Anterior cingulate cortex (tissue), 58 donors: ENCODE data around the gene CMKLR1.

Experiments
- DNase-seq, 58 donors: peaks; one replicate each; lab custom pipeline; 2025; lab: John Stamatoyannopoulos, UW

Gene CMKLR1

DNA sequence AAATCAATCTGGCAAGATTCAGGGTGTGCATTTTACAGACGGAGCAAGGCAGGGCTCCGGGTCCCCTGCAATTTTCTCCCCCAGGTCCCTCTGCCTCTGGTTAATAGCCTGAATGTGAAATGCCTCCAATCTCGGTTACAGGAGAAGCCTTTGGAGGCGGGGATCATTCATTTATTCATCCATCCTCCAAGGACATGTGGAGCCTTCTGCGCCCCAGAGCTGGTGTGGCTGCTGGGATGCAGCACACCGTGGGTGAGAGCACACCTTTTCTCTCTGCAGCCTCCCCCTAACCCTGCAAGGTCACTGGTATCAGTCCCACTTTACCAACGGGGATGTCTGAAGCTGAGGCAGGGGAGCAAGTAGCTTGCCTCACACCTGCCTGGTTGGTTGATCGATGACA is 35.4 kb downstream of the CMKLR1 start:
- no peak for DNase-seq

DNA sequence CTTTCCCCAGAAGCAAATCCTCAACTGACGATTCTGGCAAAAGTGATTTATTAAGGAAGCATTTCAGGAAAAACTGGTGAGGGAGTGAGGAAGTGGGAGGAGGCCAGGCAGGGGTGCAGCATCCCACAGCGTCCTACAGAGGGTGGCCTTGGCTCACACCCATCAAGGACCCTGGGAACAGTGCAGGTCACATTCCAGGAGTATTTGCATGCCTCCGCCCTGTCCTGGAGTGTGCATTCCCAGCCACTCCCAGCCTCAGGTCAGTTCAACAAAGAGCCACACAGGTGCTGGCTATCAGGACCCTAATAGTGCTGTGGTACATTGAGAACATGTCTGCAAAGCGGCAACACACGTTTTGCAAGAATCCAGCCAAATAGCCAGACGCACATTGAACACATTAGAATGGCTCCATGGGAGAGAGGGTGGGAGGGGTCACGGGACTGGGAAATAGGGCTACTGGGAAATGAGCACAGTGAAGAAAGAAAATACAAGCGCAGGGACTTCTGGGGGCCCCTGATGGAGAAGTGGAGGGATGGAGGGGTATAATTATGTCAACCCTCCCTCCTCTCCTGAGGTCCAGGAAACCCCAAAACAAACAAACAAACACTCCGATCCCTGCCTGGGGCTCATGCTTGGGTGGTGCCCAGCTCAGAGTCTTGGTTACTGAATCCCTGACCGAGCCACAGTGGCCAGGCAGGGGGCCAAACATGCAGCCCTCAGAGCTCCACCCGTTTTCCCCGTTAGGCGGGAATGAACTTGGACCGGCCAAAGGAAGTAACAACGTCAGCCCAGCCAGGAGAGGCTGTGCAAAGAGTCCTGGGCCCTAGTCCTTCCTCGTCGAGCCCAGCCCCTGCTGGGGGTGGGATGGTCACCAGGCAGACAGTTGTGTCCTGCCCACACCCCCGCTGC is 36.5 kb downstream of the CMKLR1 start:
- DNase-seq: peak in 9 of 58 donors; percentile 2 to 63 (median 36)

DNA sequence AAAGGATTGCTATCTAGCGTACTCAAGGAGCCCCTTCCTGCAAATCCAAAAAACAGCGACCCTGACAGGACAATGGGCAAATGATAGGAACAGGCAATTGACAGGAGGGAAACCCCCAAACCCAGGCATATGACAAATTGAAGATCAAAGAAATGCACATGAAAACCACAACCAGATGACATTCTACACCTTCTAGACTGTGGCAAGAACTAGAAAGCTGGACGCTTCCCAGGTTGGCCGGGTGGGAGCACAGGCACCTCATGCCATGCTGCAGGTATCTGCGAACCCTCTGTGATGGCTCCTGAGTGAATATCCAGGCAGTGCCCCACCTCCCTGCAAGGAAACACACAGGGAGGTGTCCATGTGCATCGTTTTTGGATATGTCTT is 37.1 kb downstream of the CMKLR1 start:
- DNase-seq: no peak

DNA sequence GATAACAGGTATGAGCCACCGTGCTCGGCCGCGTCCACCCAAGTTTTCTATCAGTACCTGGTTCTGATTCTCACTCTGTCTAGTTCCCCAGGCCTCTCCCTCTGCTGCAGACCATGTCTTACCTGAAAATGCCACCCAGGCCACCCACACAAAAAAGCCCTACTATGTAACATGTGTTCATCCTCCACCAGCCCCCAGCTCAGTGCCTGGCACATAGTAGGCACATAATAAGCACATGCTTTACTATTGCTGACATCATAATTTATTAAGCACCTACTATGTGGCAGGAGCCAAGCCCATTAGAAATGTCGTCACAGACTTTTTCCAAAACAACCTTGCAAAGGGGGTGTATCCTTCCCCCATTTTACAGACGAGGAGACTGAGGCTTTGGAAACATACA is 37.8 kb downstream of the CMKLR1 start:
- DNase-seq: no peak

GRCh38 chr12:108299980-108300696 is 39.0 kb downstream of the CMKLR1 start:
- no peak for DNase-seq

- no peak for DNase-seq
Measured at GRCh38 chr12:108299516-108299915, 39.6 kb downstream of the CMKLR1 start.

- DNase-seq: no peak
Measured at GRCh38 chr12:108298761-108299275, 40.3 kb downstream of the CMKLR1 start.

- DNase-seq: no peak
Measured at GRCh38 chr12:108297895-108298760, 41.0 kb downstream of the CMKLR1 start.

DNA sequence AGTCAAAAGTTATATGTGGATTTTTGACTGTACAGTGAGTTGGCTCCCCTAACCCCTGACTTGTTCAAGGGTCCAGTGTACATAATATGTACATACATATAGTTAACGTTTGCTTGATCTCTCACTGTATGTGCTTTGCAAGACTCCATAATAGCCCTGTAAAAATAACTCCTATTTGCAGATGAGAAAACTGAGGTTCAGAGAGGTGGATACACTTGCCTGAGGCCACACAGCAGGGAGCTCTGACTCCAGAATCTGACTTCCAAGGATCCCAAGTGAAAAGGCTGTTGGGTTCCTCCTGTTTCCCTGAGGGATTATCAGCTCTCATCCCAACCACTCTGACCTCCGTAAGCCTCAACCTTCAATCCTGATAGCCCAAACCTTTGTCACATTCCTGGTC is 41.7 kb downstream of the CMKLR1 start:
- DNase-seq: no peak

- DNase-seq: no peak
Measured at GRCh38 chr12:108296945-108297344, 42.2 kb downstream of the CMKLR1 start.

GRCh38 chr12:108295641-108296040 is 43.5 kb downstream of the CMKLR1 start:
- no peak for DNase-seq

- DNase-seq: peak in 37 of 58 donors; percentile 3 to 83 (median 30)
Measured at GRCh38 chr12:108289350-108290161, 49.6 kb downstream of the CMKLR1 start.

DNA sequence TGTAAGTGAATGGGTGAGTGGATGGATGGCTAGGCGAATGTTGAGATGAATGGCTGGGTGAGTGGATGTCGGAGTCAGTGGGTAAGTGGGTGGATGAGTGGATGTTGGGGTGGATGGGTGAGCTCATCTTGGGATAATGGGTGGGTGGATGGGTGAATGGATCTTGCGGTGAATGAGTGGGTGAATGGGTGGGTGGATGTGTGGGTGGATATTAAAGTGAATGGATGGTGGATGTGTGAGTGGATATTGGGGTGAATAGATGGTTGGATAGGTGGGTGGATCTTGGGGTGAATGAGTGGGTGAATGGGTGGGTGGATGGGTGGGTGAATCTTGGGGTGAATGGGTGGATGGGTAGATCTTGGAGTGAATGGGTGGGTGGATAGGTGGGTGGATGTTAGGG is 51.9 kb downstream of the CMKLR1 start:
- no peak for DNase-seq

GRCh38 chr12:108285016-108285415 is 54.1 kb downstream of the CMKLR1 start:
- no peak for DNase-seq

GRCh38 chr12:108284163-108284562 is 54.9 kb downstream of the CMKLR1 start:
- no peak for DNase-seq

DNA sequence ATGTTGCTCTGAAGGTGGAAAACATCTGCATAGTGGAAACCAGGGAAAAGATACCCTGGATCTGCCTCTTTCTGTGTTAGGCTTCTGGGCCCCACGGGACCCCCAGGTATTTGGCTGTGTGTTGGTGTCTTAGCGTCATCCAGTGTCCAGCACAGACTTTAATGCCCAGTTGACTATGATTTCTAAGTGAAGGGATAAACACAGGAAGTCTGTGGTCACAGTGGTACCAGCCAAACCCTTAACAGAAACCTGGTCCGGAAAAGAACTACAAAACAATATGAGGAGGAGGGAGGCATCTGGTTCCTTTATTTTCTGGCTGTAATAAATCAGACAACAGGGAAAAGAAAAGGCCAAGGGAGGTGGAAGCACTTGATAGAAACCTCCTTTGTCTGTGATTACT is 56.4 kb downstream of the CMKLR1 start:
- no peak for DNase-seq

DNA sequence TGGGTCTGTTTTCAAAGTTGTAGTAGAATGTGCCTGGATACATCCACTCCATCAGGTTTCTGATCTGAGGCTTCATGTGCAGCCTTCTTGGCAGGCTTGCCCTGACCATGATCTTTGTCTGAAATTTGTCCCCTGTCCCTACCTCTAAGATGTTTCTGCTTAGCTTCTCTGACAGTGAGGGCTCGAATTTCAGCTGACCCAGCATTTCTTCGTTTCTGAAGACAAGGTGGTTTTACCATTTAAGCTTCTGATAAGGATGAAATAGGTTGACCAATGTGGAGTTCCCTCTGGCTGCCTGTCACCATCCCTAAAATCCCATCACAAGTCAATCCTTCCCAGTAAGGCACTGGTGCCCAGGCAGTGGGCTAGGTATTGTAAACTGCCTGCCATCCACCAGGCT is 57.0 kb downstream of the CMKLR1 start:
- DNase-seq: no peak

- no peak for DNase-seq
Measured at GRCh38 chr12:108277613-108278012, 61.5 kb downstream of the CMKLR1 start.

- no peak for DNase-seq
Measured at GRCh38 chr12:108273217-108273616, 65.9 kb downstream of the CMKLR1 start.
